Ectodermal cell (in vitro differentiated cells): ENCODE data around the gene RAB27A.

ENCODE experiments used
- H3K27ac ChIP-seq: 2 replicates; pipeline ENCODE4 v1.7.0; 2013; ENCODE audit warnings: mild to moderate bottlenecking, low read depth, low read length; ENCODE audit not compliant: insufficient read depth, poor library complexity, severe bottlenecking
- H3K27me3 ChIP-seq: 2 replicates; pipeline ENCODE4 v1.7.0; 2013; ENCODE audit warnings: mild to moderate bottlenecking, low read length; ENCODE audit not compliant: insufficient read depth, control insufficient read depth, poor library complexity, severe bottlenecking
- H3K36me3 ChIP-seq: one replicate; pipeline ENCODE4 v1.7.0; 2013; ENCODE audit warnings: low read length; ENCODE audit not compliant: control insufficient read depth, insufficient read depth
- H3K4me1 ChIP-seq: one replicate; pipeline ENCODE4 v1.7.0; 2013; ENCODE audit warnings: low read length; ENCODE audit not compliant: control insufficient read depth, insufficient read depth
- H3K4me3 ChIP-seq: 2 replicates; pipeline ENCODE4 v1.7.0; 2013; ENCODE audit warnings: low read depth, low read length, control low read depth; ENCODE audit not compliant: insufficient read depth
- H3K9me3 ChIP-seq: 2 replicates; pipeline ENCODE4 v1.7.0; 2013; ENCODE audit warnings: mild to moderate bottlenecking, low read length, moderate library complexity; ENCODE audit not compliant: control insufficient read depth
- WGBS, 2 experiments: methylation state at CpG; one replicate each; pipeline ENCODE4 v1.1.7; 2013; ENCODE audit warnings: missing lambda C conversion rate in 2 of 2; 5-methylcytosine and 5-hydroxymethylcytosine counted together

RAB27A gene

GRCh38 chr15:55230051-55230670 is 59.5 kb downstream of the RAB27A start:
- Histone ChIP-seq H3K9me3 (no peaks in the 10 kb centered on the region), H3K36me3 (no peaks in the 10 kb centered on the region), H3K4me3 (no peak overlapping the region), H3K27ac (no peak overlapping the region), H3K4me1 (no peaks in the 10 kb centered on the region), H3K27me3 (no peaks in the 10 kb centered on the region)
- 77 to 84% methylated on average over 3 of the region's 3 CpGs for WGBS, 2 experiments

- no peak overlapping the region for H3K27ac ChIP-seq
- no peaks in the 10 kb centered on the region for H3K4me1 ChIP-seq
- 93 to 100% methylated on average over 2 of the region's 2 CpGs for WGBS, 2 experiments
- no peaks in the 10 kb centered on the region for H3K27me3 ChIP-seq
- H3K4me3 ChIP-seq: no peak overlapping the region
- H3K36me3 ChIP-seq: no peaks in the 10 kb centered on the region
- H3K9me3 ChIP-seq: no peaks in the 10 kb centered on the region
Observed at GRCh38 chr15:55226127-55226526, 63.5 kb downstream of the RAB27A start.

- H3K4me1 ChIP-seq: no peaks in the 10 kb centered on the region
- no peak overlapping the region for H3K27ac ChIP-seq
- no peaks in the 10 kb centered on the region for H3K27me3 ChIP-seq
- H3K9me3 ChIP-seq: no peaks in the 10 kb centered on the region
- H3K36me3 ChIP-seq: no peaks in the 10 kb centered on the region
- H3K4me3 ChIP-seq: no peak overlapping the region
Observed at GRCh38 chr15:55224892-55225291, 64.7 kb downstream of the RAB27A start.

GRCh38 chr15:55222588-55222987 is 67.0 kb downstream of the RAB27A start:
- no peaks in the 10 kb centered on the region for H3K36me3 ChIP-seq
- no peaks in the 10 kb centered on the region for H3K4me1 ChIP-seq
- H3K27ac ChIP-seq: no peak overlapping the region
- no peaks in the 10 kb centered on the region for H3K27me3 ChIP-seq
- H3K4me3 ChIP-seq: no peak overlapping the region
- H3K9me3 ChIP-seq: no peaks in the 10 kb centered on the region

- Histone ChIP-seq H3K27me3 (no peaks in the 10 kb centered on the region), H3K27ac (no peak overlapping the region), H3K36me3 (no peaks in the 10 kb centered on the region), H3K4me1 (no peaks in the 10 kb centered on the region), H3K4me3 (no peak overlapping the region), H3K9me3 (no peaks in the 10 kb centered on the region)
- 85 to 89% methylated on average over 6 of the region's 6 CpGs for WGBS, 2 experiments
Observed at GRCh38 chr15:55221090-55222011, 68.3 kb downstream of the RAB27A start.

GRCh38 chr15:55220606-55221005 is 69.0 kb downstream of the RAB27A start:
- Histone ChIP-seq H3K4me3 (no peak overlapping the region), H3K4me1 (no peaks in the 10 kb centered on the region), H3K27me3 (no peaks in the 10 kb centered on the region), H3K9me3 (no peaks in the 10 kb centered on the region), H3K27ac (no peak overlapping the region), H3K36me3 (no peaks in the 10 kb centered on the region)

GRCh38 chr15:55218056-55218455 is 71.6 kb downstream of the RAB27A start:
- no peak overlapping the region for H3K4me3 ChIP-seq
- no peaks in the 10 kb centered on the region for H3K4me1 ChIP-seq
- H3K27ac ChIP-seq: no peak overlapping the region
- no peaks in the 10 kb centered on the region for H3K9me3 ChIP-seq
- H3K36me3 ChIP-seq: no peaks in the 10 kb centered on the region
- 88 to 98% methylated on average over 2 of the region's 2 CpGs for WGBS, 2 experiments
- H3K27me3 ChIP-seq: no peaks in the 10 kb centered on the region

GRCh38 chr15:55204464-55204863 is 85.1 kb downstream of the RAB27A start:
- H3K9me3 ChIP-seq: no peaks in the 10 kb centered on the region
- no peaks in the 10 kb centered on the region for H3K27me3 ChIP-seq
- H3K4me1 ChIP-seq: no peaks in the 10 kb centered on the region
- no peak overlapping the region for H3K4me3 ChIP-seq
- WGBS, 2 experiments: 81 to 86% methylated on average over 4 of the region's 4 CpGs
- no peaks in the 10 kb centered on the region for H3K36me3 ChIP-seq
- H3K27ac ChIP-seq: no peak overlapping the region

GRCh38 chr15:55202206-55202605 is 87.4 kb downstream of the RAB27A start:
- H3K4me3 ChIP-seq: no peak overlapping the region
- H3K27ac ChIP-seq: no peak overlapping the region
- no peaks in the 10 kb centered on the region for H3K4me1 ChIP-seq
- WGBS, 2 experiments: 86 to 100% methylated on average over 1 of the region's 1 CpG
- H3K27me3 ChIP-seq: no peaks in the 10 kb centered on the region
- no peaks in the 10 kb centered on the region for H3K36me3 ChIP-seq
- no peaks in the 10 kb centered on the region for H3K9me3 ChIP-seq

- WGBS, 2 experiments: 74 to 75% methylated on average over 3 of the region's 3 CpGs
- Histone ChIP-seq H3K27ac (no peak overlapping the region), H3K36me3 (no peaks in the 10 kb centered on the region), H3K4me3 (no peak overlapping the region), H3K4me1 (peaks cover 9% of the 10 kb centered on the region), H3K9me3 (no peaks in the 10 kb centered on the region), H3K27me3 (no peaks in the 10 kb centered on the region)
Observed at GRCh38 chr15:55198706-55199105, 90.9 kb downstream of the RAB27A start.
